Trophoblast cell (in vitro differentiated cells and primary cell): Measurements from ENCODE around the gene C2orf74. TPM values are rescaled to one million over a fixed set of nuclear protein-coding genes. Genes with fewer than 3 reads are reported as not detected.

Experiments used
- DNase-seq, 2 donors: peaks; one replicate each; pipeline ENCODE4 v3.0.0-alpha.2; 2016
- H2AFZ ChIP-seq: 2 replicates; pipeline ENCODE4 v1.6.1; 2013; ENCODE audit warnings: low read length, moderate library complexity, mild to moderate bottlenecking; ENCODE audit not compliant: insufficient read depth, poor library complexity
- H2AK5ac ChIP-seq: 2 replicates; pipeline ENCODE4 v1.6.1; 2013; ENCODE audit warnings: mild to moderate bottlenecking, low read length
- H2BK120ac ChIP-seq: 2 replicates; pipeline ENCODE4 v1.6.1; 2013; ENCODE audit warnings: low read length, mild to moderate bottlenecking, moderate library complexity; ENCODE audit not compliant: insufficient read depth, poor library complexity
- H2BK12ac ChIP-seq: 2 replicates; pipeline ENCODE4 v1.6.1; 2013; ENCODE audit warnings: mild to moderate bottlenecking, low read length, moderate library complexity
- H2BK5ac ChIP-seq: 2 replicates; pipeline ENCODE4 v1.6.1; 2013; ENCODE audit warnings: low read length, low read depth, moderate library complexity, mild to moderate bottlenecking; ENCODE audit not compliant: poor library complexity
- H3K14ac ChIP-seq: 2 replicates; pipeline ENCODE4 v1.6.1; 2013; ENCODE audit warnings: mild to moderate bottlenecking, low read length
- H3K18ac ChIP-seq: 2 replicates; pipeline ENCODE4 v1.6.1; 2013; ENCODE audit warnings: mild to moderate bottlenecking, low read length
- H3K23ac ChIP-seq: 2 replicates; pipeline ENCODE4 v1.6.1; 2013; ENCODE audit warnings: low read length
- H3K27ac ChIP-seq: 2 replicates; pipeline ENCODE4 v1.5.1; 2013; ENCODE audit warnings: low read depth, mild to moderate bottlenecking, inconsistent platforms, low read length, moderate library complexity
- H3K27me3 ChIP-seq: 2 replicates; pipeline ENCODE4 v1.6.1; 2013; ENCODE audit warnings: inconsistent platforms, mild to moderate bottlenecking, low read length, moderate library complexity; ENCODE audit not compliant: insufficient read depth
- H3K36me3 ChIP-seq, 2 experiments: 1 replicate in 1 of 2; 2 replicates in 1 of 2; pipeline ENCODE4 v1.6.1; 2013; ENCODE audit warnings: low read length in 2 of 2, mild to moderate bottlenecking in 2 of 2, moderate library complexity in 1 of 2; ENCODE audit not compliant: insufficient read depth in 2 of 2, control insufficient read depth in 1 of 2
- H3K4ac ChIP-seq: 2 replicates; pipeline ENCODE4 v1.6.1; 2013; ENCODE audit warnings: low read depth, mild to moderate bottlenecking, low read length, moderate library complexity
- H3K4me1 ChIP-seq, 2 experiments: 1 replicate in 1 of 2; 2 replicates in 1 of 2; pipeline ENCODE4 v1.6.1; 2013; ENCODE audit warnings: low read length in 2 of 2, mild to moderate bottlenecking in 2 of 2, moderate library complexity in 1 of 2; ENCODE audit not compliant: insufficient read depth in 2 of 2, control insufficient read depth in 1 of 2
- H3K4me2 ChIP-seq: 2 replicates; pipeline ENCODE4 v1.6.1; 2013; ENCODE audit warnings: inconsistent platforms, mild to moderate bottlenecking, low read length, moderate library complexity
- H3K4me3 ChIP-seq: 2 replicates; pipeline ENCODE4 v1.5.1; 2013; ENCODE audit warnings: mild to moderate bottlenecking, low read depth, low read length, inconsistent platforms
- H3K79me1 ChIP-seq: one replicate; pipeline ENCODE4 v1.6.1; 2013; ENCODE audit warnings: low read length
- H3K79me2 ChIP-seq: 2 replicates; pipeline ENCODE4 v1.6.1; 2013; ENCODE audit warnings: low read length, mild to moderate bottlenecking; ENCODE audit not compliant: control insufficient read depth, insufficient read depth, poor library complexity
- H3K9ac ChIP-seq: 2 replicates; pipeline ENCODE4 v1.6.1; 2013; ENCODE audit warnings: mild to moderate bottlenecking, low read length
- H3K9me3 ChIP-seq: 2 replicates; pipeline ENCODE4 v1.6.1; 2013; ENCODE audit warnings: low read depth, mild to moderate bottlenecking, control low read depth, inconsistent platforms, low read length; ENCODE audit not compliant: insufficient read depth
- H4K12ac ChIP-seq: 2 replicates; pipeline ENCODE4 v1.6.1; 2013; ENCODE audit warnings: low read depth, mild to moderate bottlenecking, low read length, moderate library complexity
- H4K8ac ChIP-seq: 2 replicates; pipeline ENCODE4 v1.6.1; 2013; ENCODE audit warnings: low read depth, mild to moderate bottlenecking, low read length, moderate library complexity
- H4K91ac ChIP-seq: one replicate; pipeline ENCODE4 v1.6.1; 2013; ENCODE audit warnings: low read depth, mild to moderate bottlenecking, low read length, moderate library complexity
- WGBS: extraction: QIAGEN DNeasy Blood & Tissue Kit; methylation state at CpG from one replicate; pipeline ENCODE4 v1.1.7; 2013; ENCODE audit warnings: missing lambda C conversion rate; ENCODE audit not compliant: insufficient read length, insufficient coverage; ENCODE audit errors: extremely low coverage; 5-methylcytosine and 5-hydroxymethylcytosine counted together
- polyA plus RNA-seq: library from polyadenylated mRNA; stranded (reverse); fragments of 200-250 nt; gene quantifications from 2 replicates; pipeline ENCODE4 v1.2.3, GENCODE V29; 2013

Gene C2orf74
- 19.5 and 20.7 TPM in 2 replicates for polyA plus RNA-seq

DNA sequence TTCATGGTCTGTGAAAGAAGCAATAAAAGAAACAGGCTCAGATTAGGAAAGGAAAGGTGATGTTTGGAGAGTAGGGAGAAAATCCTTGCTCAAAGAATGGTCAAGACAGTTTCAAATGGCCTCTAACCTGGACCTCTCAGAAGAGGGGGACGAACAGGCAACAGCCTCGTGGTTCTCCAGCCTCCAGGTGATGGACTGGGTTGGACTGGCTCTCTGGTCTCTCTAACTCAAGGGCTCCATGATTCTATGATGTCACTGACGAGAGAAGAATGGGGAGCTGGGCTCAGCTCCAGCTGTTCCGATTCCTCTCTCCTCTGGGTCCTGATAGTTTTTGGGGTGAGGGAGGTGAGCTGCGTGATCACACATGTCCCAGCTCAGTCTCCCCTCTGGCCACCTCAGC, at the start of gene C2orf74:
Gene C2orf74 (plus strand): TSS at position 301 of the 400 bp plus-strand sequence. CDS start 327 bp downstream, outside the sequence.
- no peak within 1 kb of the TSS for H3K9ac ChIP-seq
- H2BK5ac ChIP-seq, result no peak within 1 kb of the TSS
- no peaks in the 10 kb centered on the region for H3K79me2 ChIP-seq
- no peak within 1 kb of the TSS for H3K23ac ChIP-seq
- no peak within 1 kb of the TSS for H2BK120ac ChIP-seq
- no CpG with 5 or more reads among the region's 5 CpGs for WGBS
- no peak for DNase-seq
- H3K4ac ChIP-seq, result no peak within 1 kb of the TSS
- no peak within 1 kb of the TSS for H3K27ac ChIP-seq
- H4K12ac ChIP-seq, result no peak within 1 kb of the TSS
- no peak within 1 kb of the TSS for H3K18ac ChIP-seq
- no peak within 1 kb of the TSS for H3K4me3 ChIP-seq
- H4K91ac ChIP-seq, result no peak within 1 kb of the TSS
- no peak within 1 kb of the TSS for H4K8ac ChIP-seq
- peaks cover 12 to 21% of the 10 kb centered on the region in 2 experiments for H3K36me3 ChIP-seq
- no peak within 1 kb of the TSS for H2BK12ac ChIP-seq
- H2AFZ ChIP-seq, result no peak within 1 kb of the TSS
- H3K4me1 ChIP-seq, result no peaks in the 10 kb centered on the region
- no peaks in the 10 kb centered on the region for H3K79me1 ChIP-seq
- no peak within 1 kb of the TSS for H3K14ac ChIP-seq
- H3K9me3 ChIP-seq, result no peaks in the 10 kb centered on the region
- H3K4me2 ChIP-seq, result no peak within 1 kb of the TSS
- H2AK5ac ChIP-seq, result no peak within 1 kb of the TSS
- H3K27me3 ChIP-seq, result no peaks in the 10 kb centered on the region

DNA sequence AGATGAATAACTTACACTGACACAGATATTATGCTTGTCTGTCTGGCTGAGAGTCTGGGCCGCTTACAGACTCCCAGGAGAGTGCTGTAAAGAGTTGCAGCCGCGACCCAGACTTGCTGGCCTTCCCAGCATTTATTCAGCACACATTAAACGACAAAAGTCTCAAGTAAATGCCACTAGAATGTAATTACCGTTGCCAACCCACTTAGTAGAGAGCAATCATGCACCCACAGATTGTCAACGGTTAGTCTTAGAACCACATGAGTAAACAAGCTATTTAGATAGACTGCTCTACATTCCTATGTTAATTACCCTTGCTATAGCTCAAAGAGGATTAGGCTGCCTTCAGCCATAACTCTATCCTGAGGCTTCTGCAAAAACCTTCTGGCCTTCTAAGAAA, 47.8 kb upstream of the C2orf74 start:
- H2BK12ac ChIP-seq, result no peak overlapping the region
- H4K91ac ChIP-seq, result no peak overlapping the region
- H2AFZ ChIP-seq, result no peak overlapping the region
- no peak overlapping the region for H3K23ac ChIP-seq
- no peak overlapping the region for H4K8ac ChIP-seq
- no peak overlapping the region for H3K27ac ChIP-seq
- no CpG with 5 or more reads among the region's 6 CpGs for WGBS
- no peak overlapping the region for H3K18ac ChIP-seq
- H3K79me1 ChIP-seq, result no peaks in the 10 kb centered on the region
- H3K79me2 ChIP-seq, result no peaks in the 10 kb centered on the region
- H3K9me3 ChIP-seq, result peaks cover 2% of the 10 kb centered on the region
- no peak overlapping the region for H3K4me3 ChIP-seq
- DNase-seq, result no peak
- H2BK120ac ChIP-seq, result no peak overlapping the region
- no peak overlapping the region for H3K9ac ChIP-seq
- no peak overlapping the region for H2BK5ac ChIP-seq
- peaks cover 13 to 19% of the 10 kb centered on the region in 2 experiments for H3K36me3 ChIP-seq
- no peak overlapping the region for H3K4me2 ChIP-seq
- no peak overlapping the region for H3K14ac ChIP-seq
- no peak overlapping the region for H3K4ac ChIP-seq
- H3K27me3 ChIP-seq, result no peaks in the 10 kb centered on the region
- no peak overlapping the region for H2AK5ac ChIP-seq
- H3K4me1 ChIP-seq, result no peaks in the 10 kb centered on the region
- H4K12ac ChIP-seq, result no peak overlapping the region

DNA sequence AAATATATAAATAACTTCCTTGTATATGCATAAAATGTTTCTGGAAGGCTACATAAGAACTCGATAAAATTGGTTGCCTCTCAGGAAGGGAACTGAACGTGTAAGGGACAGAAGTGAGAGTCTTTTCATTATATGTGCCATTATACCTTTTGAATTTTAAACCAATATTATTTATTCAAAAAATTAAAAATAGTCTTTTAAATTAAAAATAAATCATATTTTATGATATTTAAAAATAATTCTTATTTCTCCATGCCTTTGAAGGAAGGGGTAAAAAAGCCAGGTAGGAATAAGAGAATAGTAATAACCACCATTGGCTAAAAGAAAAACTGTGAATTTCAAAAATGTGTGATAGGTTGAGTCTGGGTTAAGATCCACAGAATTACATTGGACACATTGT, 45.7 kb upstream of the C2orf74 start:
- no peaks in the 10 kb centered on the region for H3K27me3 ChIP-seq
- no peak for DNase-seq
- H3K79me2 ChIP-seq, result no peaks in the 10 kb centered on the region
- no peak overlapping the region for H4K12ac ChIP-seq
- no CpG with 5 or more reads among the region's 2 CpGs for WGBS
- H2AK5ac ChIP-seq, result no peak overlapping the region
- H2BK120ac ChIP-seq, result no peak overlapping the region
- peaks cover 14 to 19% of the 10 kb centered on the region in 2 experiments for H3K36me3 ChIP-seq
- no peaks in the 10 kb centered on the region for H3K79me1 ChIP-seq
- H3K4me3 ChIP-seq, result no peak overlapping the region
- no peak overlapping the region for H3K4ac ChIP-seq
- H4K91ac ChIP-seq, result no peak overlapping the region
- H2BK5ac ChIP-seq, result no peak overlapping the region
- H2BK12ac ChIP-seq, result no peak overlapping the region
- H3K4me2 ChIP-seq, result no peak overlapping the region
- no peak overlapping the region for H3K27ac ChIP-seq
- no peak overlapping the region for H3K23ac ChIP-seq
- H3K9ac ChIP-seq, result no peak overlapping the region
- peaks cover 2% of the 10 kb centered on the region for H3K9me3 ChIP-seq
- no peaks in the 10 kb centered on the region for H3K4me1 ChIP-seq
- H3K18ac ChIP-seq, result no peak overlapping the region
- H4K8ac ChIP-seq, result no peak overlapping the region
- H3K14ac ChIP-seq, result no peak overlapping the region
- H2AFZ ChIP-seq, result no peak overlapping the region

DNA sequence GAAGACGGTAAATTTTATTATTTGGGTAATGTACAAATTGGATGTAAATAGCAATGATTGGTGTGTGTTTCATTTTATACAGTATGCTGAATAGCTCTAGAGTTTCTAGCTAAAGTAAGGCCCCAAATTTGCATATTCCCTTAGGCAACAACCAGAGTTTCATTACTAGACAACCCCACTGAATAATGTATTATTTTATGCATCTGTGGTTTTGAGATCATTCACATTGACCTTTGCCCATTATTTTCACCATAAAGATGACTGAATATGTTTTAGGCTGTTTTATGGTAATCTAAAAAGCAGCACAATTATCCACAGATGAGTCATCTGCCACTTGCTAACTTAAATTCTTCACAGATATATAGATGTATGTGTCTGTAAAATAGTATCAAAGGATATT, 44.5 kb upstream of the C2orf74 start:
- Histone ChIP-seq H2BK5ac (no peak overlapping the region), H3K79me1 (no peaks in the 10 kb centered on the region), H3K27me3 (no peaks in the 10 kb centered on the region), H3K14ac (no peak overlapping the region), H3K36me3 (peaks cover 14 to 18% of the 10 kb centered on the region in 2 experiments), H3K9ac (no peak overlapping the region), H2AK5ac (no peak overlapping the region), H3K4me3 (no peak overlapping the region), H3K23ac (no peak overlapping the region), H4K12ac (no peak overlapping the region), H2AFZ (no peak overlapping the region), H3K9me3 (peaks cover 2% of the 10 kb centered on the region), H4K8ac (no peak overlapping the region), H2BK12ac (no peak overlapping the region), H3K4ac (no peak overlapping the region), H3K4me1 (no peaks in the 10 kb centered on the region), H3K27ac (no peak overlapping the region), H2BK120ac (no peak overlapping the region), H3K79me2 (no peaks in the 10 kb centered on the region), H3K18ac (no peak overlapping the region), H4K91ac (no peak overlapping the region), H3K4me2 (no peak overlapping the region)
- no CpG with 5 or more reads among the region's 1 CpG for WGBS
- DNase-seq, result no peak
